Smooth muscle cell of the umbilical artery (primary cell): ENCODE measurements around the gene SETD2. TPM values are rescaled to one million over a fixed set of nuclear protein-coding genes. Genes with fewer than 3 reads are reported as not detected.

ENCODE experiments used
- total RNA-seq: library from RNA; depleted of rRNA; stranded (reverse); fragments of >200 nt; gene quantifications from 2 replicates; pipeline ENCODE4 v1.2.3, GENCODE V29; 2014

SETD2 gene, protein sequence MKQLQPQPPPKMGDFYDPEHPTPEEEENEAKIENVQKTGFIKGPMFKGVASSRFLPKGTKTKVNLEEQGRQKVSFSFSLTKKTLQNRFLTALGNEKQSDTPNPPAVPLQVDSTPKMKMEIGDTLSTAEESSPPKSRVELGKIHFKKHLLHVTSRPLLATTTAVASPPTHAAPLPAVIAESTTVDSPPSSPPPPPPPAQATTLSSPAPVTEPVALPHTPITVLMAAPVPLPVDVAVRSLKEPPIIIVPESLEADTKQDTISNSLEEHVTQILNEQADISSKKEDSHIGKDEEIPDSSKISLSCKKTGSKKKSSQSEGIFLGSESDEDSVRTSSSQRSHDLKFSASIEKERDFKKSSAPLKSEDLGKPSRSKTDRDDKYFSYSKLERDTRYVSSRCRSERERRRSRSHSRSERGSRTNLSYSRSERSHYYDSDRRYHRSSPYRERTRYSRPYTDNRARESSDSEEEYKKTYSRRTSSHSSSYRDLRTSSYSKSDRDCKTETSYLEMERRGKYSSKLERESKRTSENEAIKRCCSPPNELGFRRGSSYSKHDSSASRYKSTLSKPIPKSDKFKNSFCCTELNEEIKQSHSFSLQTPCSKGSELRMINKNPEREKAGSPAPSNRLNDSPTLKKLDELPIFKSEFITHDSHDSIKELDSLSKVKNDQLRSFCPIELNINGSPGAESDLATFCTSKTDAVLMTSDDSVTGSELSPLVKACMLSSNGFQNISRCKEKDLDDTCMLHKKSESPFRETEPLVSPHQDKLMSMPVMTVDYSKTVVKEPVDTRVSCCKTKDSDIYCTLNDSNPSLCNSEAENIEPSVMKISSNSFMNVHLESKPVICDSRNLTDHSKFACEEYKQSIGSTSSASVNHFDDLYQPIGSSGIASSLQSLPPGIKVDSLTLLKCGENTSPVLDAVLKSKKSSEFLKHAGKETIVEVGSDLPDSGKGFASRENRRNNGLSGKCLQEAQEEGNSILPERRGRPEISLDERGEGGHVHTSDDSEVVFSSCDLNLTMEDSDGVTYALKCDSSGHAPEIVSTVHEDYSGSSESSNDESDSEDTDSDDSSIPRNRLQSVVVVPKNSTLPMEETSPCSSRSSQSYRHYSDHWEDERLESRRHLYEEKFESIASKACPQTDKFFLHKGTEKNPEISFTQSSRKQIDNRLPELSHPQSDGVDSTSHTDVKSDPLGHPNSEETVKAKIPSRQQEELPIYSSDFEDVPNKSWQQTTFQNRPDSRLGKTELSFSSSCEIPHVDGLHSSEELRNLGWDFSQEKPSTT (N-terminal part only)
- total RNA-seq, result 31.8 and 49.8 TPM in 2 replicates

DNA sequence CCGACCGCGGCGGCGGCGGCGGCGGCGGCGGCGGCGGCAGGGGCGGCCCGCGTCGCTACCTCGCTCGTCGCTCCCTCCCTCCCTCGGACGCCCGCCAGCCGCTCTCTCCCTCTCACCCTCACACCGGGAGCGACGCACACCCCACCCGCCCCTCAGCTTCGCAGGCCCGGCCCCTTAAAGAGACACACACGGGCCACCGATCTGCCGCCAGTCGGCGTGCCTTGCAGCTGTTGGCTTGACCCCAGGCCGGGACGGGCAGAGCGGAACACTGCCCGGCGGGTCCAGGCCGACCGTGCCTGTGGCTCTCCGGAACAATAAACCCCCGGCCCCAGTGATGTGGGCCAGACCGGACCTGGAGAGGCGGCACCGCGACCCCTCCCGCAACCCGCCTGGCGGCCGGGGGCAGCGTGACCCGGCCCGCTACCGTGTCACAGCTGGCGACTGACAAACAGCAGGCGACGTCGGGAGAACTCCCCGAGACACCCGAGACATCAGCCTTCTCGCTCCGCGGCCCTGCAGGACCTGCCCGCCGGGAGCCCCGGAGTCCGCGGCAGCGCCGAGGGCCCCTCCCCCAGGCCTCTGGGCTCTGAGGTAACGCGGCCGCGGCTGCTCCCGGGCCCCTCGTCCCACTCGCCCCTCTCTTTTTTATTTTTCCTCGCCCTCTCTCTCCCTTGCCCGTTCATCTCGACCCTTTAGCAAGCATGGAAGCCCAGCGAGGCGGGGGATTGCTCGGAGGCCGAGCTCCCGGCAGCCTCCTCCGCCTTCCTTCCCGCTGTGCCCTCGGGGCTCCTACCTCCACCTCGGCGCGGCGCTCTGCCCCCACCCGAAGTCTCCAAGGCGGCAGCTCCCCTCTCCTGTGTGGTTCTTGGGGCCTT, at the start of gene SETD2:
SETD2 (minus strand) TSS at position 107 of the 875 bp plus-strand sequence. CDS start 189 bp downstream, outside the sequence.

DNA sequence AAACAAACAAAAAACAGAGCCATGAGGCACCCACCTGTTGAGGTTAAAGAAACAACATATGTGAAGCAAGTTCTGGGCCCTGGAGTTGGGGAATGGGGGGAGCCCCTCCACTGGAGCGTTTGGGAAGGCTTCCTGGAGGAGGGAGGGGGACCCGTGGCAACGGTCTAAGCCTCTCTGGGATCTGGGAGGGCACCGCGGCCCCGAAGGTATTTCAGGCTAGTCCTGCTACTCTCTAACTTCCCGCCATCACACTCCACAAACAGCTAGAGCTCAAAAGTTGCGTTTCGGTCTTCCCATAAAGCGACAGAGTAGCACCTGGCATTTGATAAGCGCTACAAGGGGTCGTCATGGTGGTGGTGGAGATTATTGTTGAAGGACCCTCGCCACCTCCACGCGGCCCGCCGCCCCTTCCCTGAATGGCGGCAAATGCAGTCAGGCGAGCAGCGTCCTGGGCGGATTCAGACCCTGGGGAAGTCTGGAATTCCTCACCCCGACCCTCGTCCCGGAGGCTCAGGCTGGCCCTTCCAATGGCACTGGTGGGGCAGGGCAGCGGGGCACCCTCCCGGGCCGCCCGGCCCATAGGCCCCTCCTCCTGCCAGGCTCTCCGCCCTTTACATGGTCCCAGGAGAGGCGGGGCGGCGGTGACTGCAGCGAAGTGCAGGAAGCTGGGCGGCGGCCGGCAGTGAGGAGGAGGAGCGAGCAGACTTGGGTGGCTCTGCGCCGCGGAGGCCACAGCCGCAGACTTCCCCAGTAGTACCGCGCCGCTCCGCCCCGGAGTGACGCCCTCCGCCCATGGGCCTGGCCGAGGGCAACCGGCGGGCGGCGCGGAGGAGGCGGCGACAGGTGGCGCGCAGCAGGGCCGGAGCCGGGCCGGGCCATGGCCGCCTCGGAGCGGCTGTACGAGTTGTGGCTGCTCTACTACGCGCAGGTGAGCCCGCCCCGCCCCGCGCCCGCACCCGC, 184.6 kb downstream of the SETD2 start, which contains the start of gene NBEAL2:
NBEAL2 (plus strand) TSS at position 682 of the 960 bp plus-strand sequence; CDS start at position 878, 196 bp downstream.

DNA sequence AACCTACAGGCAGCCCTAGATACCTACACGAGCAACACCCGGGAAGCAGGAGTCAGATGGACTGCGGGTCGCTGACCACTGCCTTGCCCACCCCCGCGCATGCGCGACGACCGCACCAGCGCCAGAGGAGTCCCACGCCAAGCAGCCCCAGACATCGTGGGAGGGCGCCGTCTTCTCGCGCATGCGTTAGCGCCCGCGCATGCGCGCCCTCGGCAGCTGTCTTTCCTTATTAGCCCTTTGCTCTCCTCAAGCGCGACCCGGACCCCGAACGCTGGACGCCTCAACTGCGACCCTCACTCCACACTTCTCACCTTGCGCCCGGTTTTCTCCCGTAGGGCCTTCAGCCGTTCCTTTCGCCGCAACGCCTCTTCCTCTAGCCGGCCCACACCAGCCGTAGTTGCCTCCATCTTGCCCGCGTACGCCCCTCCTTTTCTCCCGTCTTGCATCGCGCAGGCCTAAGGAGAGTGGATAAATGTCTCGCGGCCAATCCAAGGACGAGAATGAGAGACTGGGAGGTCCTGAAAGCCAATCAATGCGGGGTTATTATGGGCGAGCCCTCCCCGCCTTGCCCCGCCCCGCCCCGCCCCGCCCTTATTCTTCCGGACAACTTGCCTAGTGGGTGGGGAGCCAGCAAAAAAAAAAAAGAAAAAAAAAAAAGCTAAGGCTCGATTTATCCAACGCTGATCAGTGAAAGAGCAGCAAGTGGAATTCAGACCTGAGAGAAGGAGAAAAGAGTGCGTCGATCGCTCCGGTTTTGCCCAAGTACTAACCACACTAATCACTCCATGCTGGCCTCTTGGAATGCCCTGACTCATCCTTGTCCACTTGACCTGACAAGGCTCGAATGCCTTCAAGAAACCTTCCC, 187.4 kb downstream of the SETD2 start, which contains the start of gene CCDC12:
CCDC12 (minus strand) TSS at position 420 of the 865 bp plus-strand sequence; CDS start at position 407, 13 bp downstream.

Other genes starting within 250 kb of the SETD2 start
- 17.7 and 18.7 TPM in 2 replicates for gene CCDC12, start 187.4 kb downstream of the SETD2 start, total RNA-seq
- 1.8 and 11.2 TPM in 2 replicates for gene NBEAL2, start 184.4 kb downstream of the SETD2 start, total RNA-seq
- 1.2 and 4.2 TPM in 2 replicates for gene KIF9, start 118.7 kb upstream of the SETD2 start, total RNA-seq
- gene KLHL18, start 118.8 kb upstream of the SETD2 start, total RNA-seq, result 23.8 and 41.7 TPM in 2 replicates
- 32.4 and 46.9 TPM in 2 replicates for gene PTPN23, start 216.9 kb upstream of the SETD2 start, total RNA-seq